ENCODE measurements around the gene GABBR2.
"Not testable (repeated sequence)": the region's sequence is repeated elsewhere in the genome, so short reads cannot be mapped to it uniquely, and the experiment has no call there.

Gene GABBR2

GRCh38 chr9:98465799-98466198 is 242.9 kb downstream of the GABBR2 start:
- no peak for FAIRE-seq

- not testable (repeated sequence) for FAIRE-seq
These were observed 244.5 kb downstream of the GABBR2 start for GRCh38 chr9:98464156-98464690.

DNA sequence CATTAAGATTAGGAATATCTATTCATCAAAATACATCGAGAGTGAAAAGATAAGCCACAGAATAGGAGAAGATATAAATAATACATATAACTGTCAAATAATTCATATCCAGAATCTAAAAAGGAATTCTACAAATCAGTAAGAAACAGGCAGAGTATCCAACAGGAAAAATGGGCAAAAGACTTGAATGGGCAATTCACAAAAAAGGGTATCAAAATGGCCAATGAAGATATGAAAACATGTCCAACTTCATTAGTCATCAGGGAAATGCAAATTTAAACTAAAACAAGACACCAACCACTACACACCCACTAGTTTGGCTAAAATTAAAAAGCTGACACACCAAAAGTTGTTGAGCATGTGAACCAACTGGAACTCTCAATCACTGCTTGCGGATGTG is 246.4 kb downstream of the GABBR2 start:
- FAIRE-seq: no peak

GRCh38 chr9:98460704-98461103 is 248.0 kb downstream of the GABBR2 start:
- no peak for FAIRE-seq

- FAIRE-seq: no peak
These were observed 250.9 kb downstream of the GABBR2 start for GRCh38 chr9:98457726-98458370.

GRCh38 chr9:98456156-98456613 is 252.6 kb downstream of the GABBR2 start:
- no peak for FAIRE-seq

- FAIRE-seq: no peak
These were observed 253.2 kb downstream of the GABBR2 start for GRCh38 chr9:98455256-98456155.

DNA sequence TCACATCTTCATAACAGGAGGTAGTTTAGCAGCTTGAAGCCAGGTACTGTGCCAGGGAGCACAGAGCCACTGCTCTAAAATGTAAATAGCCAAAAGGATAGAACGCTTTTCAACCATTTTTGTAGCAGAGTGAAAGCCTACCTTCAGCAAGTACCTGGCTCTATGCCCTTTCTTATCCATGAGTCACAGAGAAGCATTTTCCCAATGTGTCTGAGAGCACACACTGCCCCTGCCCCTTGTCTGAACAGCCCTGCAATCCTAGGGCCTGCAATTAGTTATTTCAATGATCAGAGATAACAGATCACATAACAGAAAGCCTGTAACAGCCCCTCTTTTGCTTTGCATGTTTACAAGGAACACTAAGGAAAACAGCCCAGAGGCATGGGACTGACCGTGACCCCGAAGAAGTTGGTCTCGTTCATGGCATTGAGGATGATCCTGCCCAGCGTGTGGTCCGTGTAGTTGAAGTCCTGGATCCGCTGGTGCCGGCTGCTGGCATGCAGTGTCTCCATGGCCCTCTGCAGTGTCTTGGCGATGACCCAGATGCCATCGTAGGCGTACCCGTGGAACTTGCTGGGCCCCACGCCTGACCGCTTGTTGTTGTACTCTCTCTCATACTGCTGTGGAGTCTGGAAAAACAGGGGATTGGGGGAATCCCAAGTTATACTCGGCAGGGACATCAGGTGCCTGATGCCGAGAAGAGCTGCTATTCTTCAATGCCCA is 255.0 kb downstream of the GABBR2 start:
- no peak for FAIRE-seq

- FAIRE-seq: no peak
These were observed 257.2 kb downstream of the GABBR2 start for GRCh38 chr9:98451576-98451975.

GRCh38 chr9:98450496-98450895 is 258.2 kb downstream of the GABBR2 start:
- no peak for FAIRE-seq

DNA sequence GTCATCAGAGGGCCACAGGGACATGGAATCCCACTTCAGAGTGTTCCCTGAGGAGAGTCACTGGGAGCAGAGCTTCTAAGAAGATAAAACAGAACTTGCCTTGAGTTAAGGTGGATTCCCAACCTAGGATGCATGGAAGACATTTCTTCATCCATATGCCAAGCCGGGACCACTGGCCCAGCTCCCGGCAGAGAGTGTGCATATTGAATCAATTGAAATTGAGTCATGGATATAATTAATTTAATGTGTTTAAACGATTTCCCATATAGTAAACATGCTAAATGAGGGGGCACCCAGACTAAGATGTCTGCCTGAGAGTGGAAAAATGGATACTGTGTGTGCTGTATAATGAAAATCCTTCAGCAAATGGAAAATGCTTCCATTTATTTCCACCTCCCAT is 258.9 kb downstream of the GABBR2 start:
- no peak for FAIRE-seq

GRCh38 chr9:98445576-98445975 is 263.2 kb downstream of the GABBR2 start:
- FAIRE-seq: no peak

GRCh38 chr9:98444601-98445000 is 264.1 kb downstream of the GABBR2 start:
- FAIRE-seq: no peak

DNA sequence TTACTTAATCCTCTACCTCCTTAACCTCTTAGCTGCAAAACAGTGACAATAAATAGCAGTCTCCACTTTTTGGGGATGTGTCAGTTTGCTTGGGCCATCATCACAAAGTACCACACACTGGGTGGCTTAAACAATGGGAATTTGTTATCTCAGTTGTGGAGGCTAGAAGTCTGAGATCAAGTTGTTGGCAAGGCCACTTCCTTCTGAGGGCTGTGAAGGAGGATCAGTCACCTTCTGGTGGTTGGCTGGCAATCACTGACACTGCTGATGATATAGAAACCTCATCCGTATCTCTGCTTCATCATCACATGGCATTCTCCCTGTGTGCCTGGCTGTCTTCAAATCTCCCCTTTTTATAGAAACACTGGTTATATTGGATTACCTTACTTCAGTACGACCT is 266.2 kb downstream of the GABBR2 start:
- no peak for FAIRE-seq

DNA sequence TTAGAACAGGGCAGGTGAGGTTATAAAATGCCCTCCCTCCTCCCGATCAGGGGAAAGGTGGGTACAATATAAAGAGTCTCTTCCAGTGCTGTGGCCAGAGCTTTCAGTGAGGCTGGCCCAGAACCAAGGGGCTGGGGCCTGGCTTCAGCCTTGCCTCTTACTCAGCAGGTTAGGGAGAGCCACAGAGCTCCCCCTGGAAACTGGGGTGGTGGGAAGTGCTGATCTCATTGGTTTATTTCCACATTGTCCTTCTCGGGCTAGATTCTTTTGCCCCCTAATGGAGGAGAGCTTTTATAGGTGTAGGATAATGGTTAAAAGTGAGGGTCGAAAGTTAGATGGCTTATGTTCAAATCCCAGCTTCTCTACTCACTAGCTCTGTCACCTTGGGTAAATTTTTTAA is 266.6 kb downstream of the GABBR2 start:
- no peak for FAIRE-seq

DNA sequence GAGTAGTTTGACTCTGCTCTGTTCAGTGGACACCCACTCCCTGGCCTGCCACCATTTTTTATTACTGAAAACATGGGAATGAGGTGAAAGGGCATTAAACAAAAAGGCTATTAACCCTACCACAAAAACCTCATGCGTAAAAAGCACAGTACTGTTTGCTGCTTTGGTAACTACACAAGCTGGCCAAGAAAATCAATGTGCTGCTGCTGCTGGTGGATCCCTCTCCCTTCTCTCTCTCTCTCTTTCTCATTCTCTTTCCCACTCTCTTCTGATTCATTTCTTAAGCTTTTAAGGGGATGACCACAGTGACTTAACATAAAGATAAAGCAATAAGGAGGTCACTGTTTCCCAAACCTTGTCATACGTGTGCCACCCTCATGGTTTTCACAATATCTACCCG is 270.1 kb downstream of the GABBR2 start:
- no peak for FAIRE-seq

DNA sequence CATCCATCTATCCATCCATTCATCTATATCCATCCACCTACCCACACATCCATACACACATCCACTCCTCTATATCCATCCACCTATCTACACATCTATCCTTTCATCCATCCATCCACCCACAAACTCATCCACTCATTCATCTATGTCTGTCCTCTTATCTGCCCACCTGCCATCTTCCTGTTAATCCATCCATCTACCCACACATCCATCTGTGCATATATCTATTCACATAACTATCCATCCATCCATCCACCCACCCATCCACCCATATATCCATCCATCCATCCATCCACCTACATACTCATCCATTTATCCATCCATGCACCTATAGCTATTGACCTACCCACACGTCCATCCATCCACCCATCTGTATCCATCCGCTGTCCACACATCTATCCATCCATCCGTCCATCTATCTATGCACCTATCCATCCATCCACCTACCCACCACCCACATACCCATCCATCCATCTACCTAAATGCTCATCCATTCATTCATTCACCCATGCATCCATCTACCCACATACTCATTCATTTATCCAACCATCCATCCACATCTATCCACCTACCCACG is 271.2 kb downstream of the GABBR2 start:
- FAIRE-seq: no peak

DNA sequence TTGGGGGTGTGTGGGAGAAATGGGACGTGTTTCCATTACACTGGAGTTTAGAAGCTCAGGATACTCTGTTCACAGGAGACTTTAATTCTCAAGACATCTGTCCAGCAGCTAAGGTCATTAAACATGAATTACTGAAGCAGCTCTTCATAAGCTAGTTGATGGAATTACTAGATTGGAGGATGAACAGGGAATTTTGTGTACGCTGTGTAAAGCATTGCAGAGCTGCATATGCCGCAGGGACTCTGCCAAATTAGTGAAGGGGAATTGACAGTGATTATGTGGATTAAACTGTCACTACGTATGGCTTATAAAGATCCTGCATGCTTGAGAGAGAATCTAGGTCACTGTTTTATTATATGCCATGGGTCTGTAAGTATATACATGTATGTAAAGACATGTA is 275.8 kb downstream of the GABBR2 start:
- FAIRE-seq: no peak

DNA sequence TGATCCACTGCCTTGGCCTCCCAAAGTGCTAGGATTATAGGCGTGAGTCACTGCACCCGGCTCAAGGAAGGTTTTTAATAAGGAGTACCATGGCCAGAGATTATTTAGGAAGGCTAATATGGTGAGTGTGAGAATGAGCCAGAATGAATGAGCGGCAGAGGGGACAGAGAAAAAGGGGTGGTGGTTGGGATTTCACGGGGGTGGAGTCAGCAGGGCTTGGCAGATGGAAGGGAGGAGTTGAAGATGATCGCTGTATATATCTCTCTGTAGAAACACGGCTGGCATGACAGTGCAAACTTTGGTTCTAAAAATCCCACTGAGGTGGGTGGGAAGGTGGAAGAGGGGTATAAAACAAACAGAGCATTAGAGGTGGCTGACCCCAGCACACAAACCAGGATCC is 276.6 kb downstream of the GABBR2 start:
- FAIRE-seq: no peak

DNA sequence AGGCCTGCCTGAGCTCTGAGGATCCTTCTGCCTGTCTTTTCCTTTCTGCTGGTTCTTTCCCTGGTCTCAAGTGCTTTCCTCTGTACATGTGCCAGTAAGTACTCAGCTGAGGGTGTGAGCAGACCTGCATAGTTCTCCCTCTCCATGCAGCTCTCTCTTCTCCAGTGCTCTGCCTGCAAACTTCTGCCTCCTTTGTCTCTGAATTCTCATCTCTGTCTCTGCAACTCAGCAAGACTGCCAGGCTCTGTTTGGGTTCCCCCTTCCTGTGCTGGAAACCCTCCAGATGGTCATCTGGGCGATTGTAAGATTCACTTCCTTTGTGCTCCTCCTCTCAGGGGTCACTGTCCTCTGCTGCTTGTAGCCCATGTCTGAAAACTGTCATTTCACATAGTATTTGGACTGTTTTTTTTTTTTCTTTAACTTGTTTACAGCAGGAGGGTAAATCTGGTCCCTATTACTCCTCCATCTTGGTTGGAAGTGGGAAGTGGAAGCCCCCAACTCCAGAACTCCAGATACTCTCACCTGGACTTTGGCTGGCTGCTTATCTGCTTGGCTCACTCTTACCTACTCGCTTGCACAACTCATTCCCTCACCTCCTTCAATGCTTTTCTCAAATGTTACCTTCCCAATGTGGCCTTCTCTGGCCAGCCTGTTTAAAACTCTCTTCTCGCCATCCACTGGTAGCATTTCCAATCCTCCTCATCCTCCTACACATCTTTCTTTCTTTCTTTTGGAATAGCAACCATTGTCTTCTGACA is 278.0 kb downstream of the GABBR2 start:
- no peak for FAIRE-seq

- no peak for FAIRE-seq
These were observed 279.1 kb downstream of the GABBR2 start for GRCh38 chr9:98429613-98430012.

DNA sequence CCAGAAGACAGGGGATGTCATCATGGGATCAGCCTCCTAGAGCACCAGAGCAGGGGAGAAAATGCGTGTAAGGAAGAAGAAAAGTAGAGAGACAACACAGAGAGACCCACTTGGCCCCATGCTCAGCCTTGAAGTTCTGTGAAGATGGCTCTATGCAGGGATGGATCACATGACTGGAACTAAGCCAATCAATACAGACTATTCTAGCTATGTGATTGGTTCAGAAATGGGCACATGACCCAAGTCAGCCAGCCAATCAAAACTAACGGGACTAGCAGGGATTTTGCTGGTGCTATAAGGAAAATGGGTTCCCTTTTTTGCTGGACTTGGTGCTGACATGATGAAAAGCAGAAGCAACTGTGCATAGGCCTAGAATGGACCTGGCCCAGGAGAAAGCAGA is 280.3 kb downstream of the GABBR2 start:
- FAIRE-seq: no peak

All from colon (tissue), 2 donors.